Ascending aorta (tissue), 2 donors: ENCODE results near the gene METTL9. TPM values are rescaled to one million over a fixed set of nuclear protein-coding genes. Genes with fewer than 3 reads are reported as not detected.

Source experiments
- DNase-seq, 2 donors: peaks; one replicate each; pipeline ENCODE4 v3.0.0-alpha.2; 2019; ENCODE audit warnings: low spot score in 2 of 2
- H3K27ac ChIP-seq, 2 donors: fragments of 200-600 bp; sonication (generic); one replicate each; pipeline ENCODE4 v1.5.1; 2016 to 2017; ENCODE audit warnings: mild to moderate bottlenecking in 1 of 2
- H3K27me3 ChIP-seq: fragments of 200-600 bp; sonication (generic); one replicate; pipeline ENCODE4 v1.5.1; 2017
- H3K36me3 ChIP-seq, 2 donors: fragments of 200-600 bp; sonication (generic); one replicate each; pipeline ENCODE4 v1.5.1; 2016
- H3K4me1 ChIP-seq, 2 donors: fragments of 200-600 bp; sonication (generic); one replicate each; pipeline ENCODE4 v1.5.1; 2016 to 2017; ENCODE audit warnings: mild to moderate bottlenecking in 1 of 2
- H3K4me3 ChIP-seq, 2 donors: fragments of 200-600 bp; sonication (generic); one replicate each; pipeline ENCODE4 v1.5.1; 2016 to 2017; ENCODE audit warnings: mild to moderate bottlenecking in 1 of 2
- H3K9me3 ChIP-seq, 2 donors: fragments of 200-600 bp; sonication (generic); one replicate each; pipeline ENCODE4 v1.5.1; 2016
- CTCF ChIP-seq, 3 experiments: fragments of 200-600 bp in 2 of 3; fragments of 450-650 bp in 1 of 3; sonication (generic) in 2 of 3; IDR thresholded peaks; one replicate each; pipeline ENCODE4 v1.5.1; 2016 to 2019; ENCODE audit warnings: antibody characterized with exemption in 3 of 3, mild to moderate bottlenecking in 1 of 3, moderate library complexity in 1 of 3
- intact Hi-C: fragments of 100-400 bp; cut with DNase I; formaldehyde crosslinking; loops from one replicate; pipeline ENCODE4 v1.15.1; 2023
- total RNA-seq: library from RNA; depleted of rRNA; stranded (reverse); fragments of >200 nt; gene quantifications from one replicate; pipeline ENCODE4 v1.1.0, GENCODE V29; 2016

The METTL9 gene
- total RNA-seq, 1 donor from 2014 or later = 168 TPM

GRCh38 chr16:21610766-21611165 is 11.4 kb downstream of the METTL9 start:
- no peaks in the 10 kb centered on the region for H3K9me3 ChIP-seq
- no peak overlapping the region for H3K27ac ChIP-seq
- no peak for TF ChIP-seq CTCF (IDR thresholded peaks at IDR 0.05)
- H3K4me3 ChIP-seq = no peak overlapping the region
- intact Hi-C loops = no loop called here
- H3K36me3 ChIP-seq = no peaks in the 10 kb centered on the region
- H3K4me1 ChIP-seq = peaks cover 0 to 8% of the 10 kb centered on the region in 2 donors
- H3K27me3 ChIP-seq = no peaks in the 10 kb centered on the region
- DNase-seq = no peak

- Histone ChIP-seq H3K4me1 (peaks cover 0 to 8% of the 10 kb centered on the region in 2 donors), H3K36me3 (no peaks in the 10 kb centered on the region), H3K27ac (no peak overlapping the region), H3K27me3 (no peaks in the 10 kb centered on the region), H3K4me3 (no peak overlapping the region), H3K9me3 (no peaks in the 10 kb centered on the region)
- intact Hi-C loops = no loop called here
- no peak for TF ChIP-seq CTCF (IDR thresholded peaks at IDR 0.05)
- no peak for DNase-seq
These were observed 11.8 kb downstream of the METTL9 start for GRCh38 chr16:21611198-21611555.

GRCh38 chr16:21611556-21612384 is 12.4 kb downstream of the METTL9 start:
- Histone ChIP-seq H3K4me3 (no peak overlapping the region), H3K27me3 (no peaks in the 10 kb centered on the region), H3K27ac (no peak overlapping the region), H3K9me3 (no peaks in the 10 kb centered on the region), H3K4me1 (peaks cover 0 to 8% of the 10 kb centered on the region in 2 donors), H3K36me3 (no peaks in the 10 kb centered on the region)
- intact Hi-C loops = no loop called here
- TF ChIP-seq CTCF (IDR thresholded peaks at IDR 0.05) = no peak
- DNase-seq = no peak

GRCh38 chr16:21613361-21613760 is 14.0 kb downstream of the METTL9 start:
- Histone ChIP-seq H3K36me3 (peaks cover under 1 to 4% of the 10 kb centered on the region in 2 donors), H3K4me1 (peaks cover 0 to 8% of the 10 kb centered on the region in 2 donors), H3K27me3 (no peaks in the 10 kb centered on the region), H3K9me3 (no peaks in the 10 kb centered on the region), H3K27ac (no peak overlapping the region), H3K4me3 (no peak overlapping the region)
- no peak for DNase-seq
- intact Hi-C loops = no loop called here
- TF ChIP-seq CTCF (IDR thresholded peaks at IDR 0.05) = no peak

- Histone ChIP-seq H3K9me3 (no peaks in the 10 kb centered on the region), H3K4me1 (peaks cover 0 to 5% of the 10 kb centered on the region in 2 donors), H3K27me3 (no peaks in the 10 kb centered on the region), H3K36me3 (peaks cover 4 to 7% of the 10 kb centered on the region in 2 donors), H3K4me3 (no peak overlapping the region), H3K27ac (no peak overlapping the region)
- no peak for DNase-seq
- no peak for TF ChIP-seq CTCF (IDR thresholded peaks at IDR 0.05)
- intact Hi-C loops = no loop called here
These were observed 14.4 kb downstream of the METTL9 start for GRCh38 chr16:21613781-21614180.
